Large intestine (tissue), 3 donors: Measurements from ENCODE around the gene CDV3. TPM values are rescaled to one million over a fixed set of nuclear protein-coding genes. Genes with fewer than 3 reads are reported as not detected.
"Not testable (repeated sequence)": the region's sequence is repeated elsewhere in the genome, so short reads cannot be mapped to it uniquely, and the experiment has no call there.

ENCODE experiments used
- DNase-seq, 2 donors: peaks; one replicate each; pipeline versions ENCODE4 v3.0.0 to v3.0.0-alpha.2; 2013
- H3K27ac ChIP-seq: one replicate; pipeline ENCODE4 v1.5.1; 2013; ENCODE audit warnings: low read length
- H3K27me3 ChIP-seq: 2 replicates; pipeline ENCODE4 v1.6.1; 2013; ENCODE audit warnings: low read length; ENCODE audit not compliant: control insufficient read depth, insufficient read depth
- H3K36me3 ChIP-seq: 2 replicates; pipeline ENCODE4 v1.6.1; 2013; ENCODE audit warnings: low read length; ENCODE audit not compliant: control insufficient read depth, insufficient read depth
- H3K4me1 ChIP-seq: one replicate; pipeline ENCODE4 v1.6.1; 2013; ENCODE audit warnings: low read length; ENCODE audit not compliant: control insufficient read depth, insufficient read depth
- H3K4me3 ChIP-seq: one replicate; pipeline ENCODE4 v1.5.1; 2013; ENCODE audit warnings: low read length
- H3K9me3 ChIP-seq: one replicate; pipeline ENCODE4 v1.6.1; 2013; ENCODE audit warnings: mild to moderate bottlenecking, low read depth, low read length, moderate library complexity; ENCODE audit not compliant: control insufficient read depth
- WGBS: methylation state at CpG from one replicate; pipeline ENCODE4 v1.1.5; 2013; ENCODE audit warnings: low lambda C conversion rate; ENCODE audit not compliant: insufficient coverage; 5-methylcytosine and 5-hydroxymethylcytosine counted together
- polyA plus RNA-seq: library from polyadenylated mRNA; unstranded; fragments of 120-200 nt; gene quantifications from one replicate; pipeline ENCODE4 v1.2.1, GENCODE V29; 2013

The CDV3 gene
- polyA plus RNA-seq, 1 donor, result 117 TPM

DNA sequence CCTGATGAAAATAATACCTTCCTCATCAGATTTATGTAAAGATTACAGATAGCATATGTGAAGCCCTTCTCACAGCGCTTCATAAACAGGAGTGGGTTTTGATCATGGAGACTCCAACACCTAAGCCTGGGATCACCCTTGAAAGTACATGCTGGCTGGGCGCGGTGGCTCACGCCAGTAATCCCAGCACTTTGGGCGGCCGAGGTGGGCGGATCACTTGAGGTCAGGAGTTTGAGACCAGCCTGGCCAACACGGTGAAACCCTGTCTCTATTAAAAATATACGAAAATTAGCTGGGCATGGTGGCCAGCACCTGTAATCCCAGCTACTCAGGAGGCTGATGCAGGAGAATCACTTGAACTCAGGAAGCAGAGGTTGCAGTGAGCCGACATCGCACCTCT, 36.4 kb upstream of the CDV3 start:
- H3K4me1 ChIP-seq, H3K9me3 ChIP-seq, H3K4me3 ChIP-seq, H3K36me3 ChIP-seq, H3K27ac ChIP-seq, DNase-seq, H3K27me3 ChIP-seq: not testable (repeated sequence)
- WGBS, result no CpG with 5 or more reads among the region's 11 CpGs

DNA sequence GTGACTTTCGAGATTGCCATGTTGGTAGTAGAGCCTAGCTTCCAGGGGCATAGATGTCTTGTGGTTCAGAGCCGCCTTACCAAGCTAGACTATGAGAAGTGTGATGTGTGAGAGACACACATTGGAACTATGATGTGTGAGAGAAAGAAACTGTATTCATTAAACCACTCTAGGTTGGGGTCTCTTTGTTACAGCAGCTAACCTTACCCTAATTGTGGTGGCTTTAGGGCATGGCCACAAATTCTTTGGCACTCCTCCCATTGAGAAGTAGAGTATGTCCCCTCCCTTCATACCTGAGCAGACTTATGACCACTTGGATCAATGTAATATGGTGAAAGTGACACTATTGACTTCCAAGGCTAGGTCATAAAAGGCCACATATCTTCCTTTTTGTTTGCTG, 35.3 kb upstream of the CDV3 start:
- Histone ChIP-seq H3K9me3 (peaks cover 6% of the 10 kb centered on the region), H3K36me3 (no peaks in the 10 kb centered on the region), H3K27me3 (no peaks in the 10 kb centered on the region), H3K27ac (no peak overlapping the region), H3K4me1 (peaks cover 2% of the 10 kb centered on the region), H3K4me3 (no peak overlapping the region)
- WGBS, result no CpG with 5 or more reads among the region's 2 CpGs
- no peak for DNase-seq

DNA sequence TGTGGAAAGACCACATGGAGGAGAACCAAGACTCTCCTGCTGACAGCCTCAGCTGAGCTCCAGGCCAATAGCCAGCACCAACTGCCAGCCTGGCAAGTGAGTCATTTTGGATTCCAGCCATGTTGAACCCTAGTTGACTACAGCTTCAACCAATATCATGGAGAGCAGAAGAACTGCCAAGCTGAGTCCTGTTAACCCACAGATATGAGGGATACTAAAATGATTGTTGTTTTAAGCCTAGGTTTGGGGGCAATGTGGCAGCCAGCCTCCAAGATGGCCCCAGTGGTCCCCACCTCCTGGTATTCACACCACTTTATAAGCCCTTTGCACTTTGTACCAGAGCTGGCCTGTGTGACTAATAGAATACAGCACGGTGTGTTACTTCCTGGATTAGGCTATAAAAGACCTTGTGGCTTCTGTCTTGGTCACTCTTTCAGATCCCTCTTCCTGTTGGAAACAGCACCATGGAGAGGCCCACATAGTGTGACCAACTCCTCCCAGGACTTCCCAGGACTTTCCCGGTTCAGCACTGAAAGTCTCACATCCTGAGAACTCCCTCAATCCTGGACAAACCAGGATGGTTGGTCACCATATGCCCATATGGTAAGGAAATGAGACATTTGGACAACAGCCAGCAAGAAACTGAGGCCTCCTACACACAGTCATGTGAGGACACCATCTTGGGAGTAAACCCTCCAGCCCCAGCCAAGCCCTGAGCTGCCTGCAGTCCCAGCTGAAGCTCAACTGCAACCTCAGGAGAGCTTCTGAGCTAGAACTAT, 32.4 kb upstream of the CDV3 start:
- Histone ChIP-seq H3K9me3 (peaks cover 6% of the 10 kb centered on the region), H3K4me1 (no peaks in the 10 kb centered on the region), H3K36me3 (no peaks in the 10 kb centered on the region), H3K27ac (peak overlapping the region; percentile 9), H3K27me3 (no peaks in the 10 kb centered on the region), H3K4me3 (no peak overlapping the region)
- DNase-seq, result peak; percentile 36 to 75
- no CpG with 5 or more reads among the region's 2 CpGs for WGBS

DNA sequence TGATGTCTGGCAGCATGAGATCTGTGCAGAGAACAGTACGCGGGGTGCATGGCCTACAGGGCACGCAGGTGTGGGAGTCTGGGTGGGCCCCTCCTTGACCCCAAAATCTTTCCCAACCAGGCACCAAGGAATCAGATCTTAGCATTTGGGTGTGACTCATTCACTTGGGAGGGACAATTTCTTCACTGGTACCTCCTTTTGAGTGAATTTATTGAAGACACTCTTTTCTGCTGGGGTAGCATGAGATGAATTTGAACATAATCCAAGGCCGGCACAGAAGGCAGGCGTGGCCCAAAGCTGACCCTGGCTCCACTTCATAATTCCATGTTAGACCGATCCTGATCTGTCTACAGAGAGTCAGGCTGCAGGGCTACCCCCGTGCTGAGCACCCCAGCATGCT, 30.6 kb upstream of the CDV3 start:
- Histone ChIP-seq H3K36me3 (no peaks in the 10 kb centered on the region), H3K4me1 (no peaks in the 10 kb centered on the region), H3K9me3 (peaks cover 6% of the 10 kb centered on the region), H3K27ac (no peak overlapping the region), H3K4me3 (no peak overlapping the region), H3K27me3 (no peaks in the 10 kb centered on the region)
- WGBS, result no CpG with 5 or more reads among the region's 7 CpGs
- DNase-seq, result no peak

DNA sequence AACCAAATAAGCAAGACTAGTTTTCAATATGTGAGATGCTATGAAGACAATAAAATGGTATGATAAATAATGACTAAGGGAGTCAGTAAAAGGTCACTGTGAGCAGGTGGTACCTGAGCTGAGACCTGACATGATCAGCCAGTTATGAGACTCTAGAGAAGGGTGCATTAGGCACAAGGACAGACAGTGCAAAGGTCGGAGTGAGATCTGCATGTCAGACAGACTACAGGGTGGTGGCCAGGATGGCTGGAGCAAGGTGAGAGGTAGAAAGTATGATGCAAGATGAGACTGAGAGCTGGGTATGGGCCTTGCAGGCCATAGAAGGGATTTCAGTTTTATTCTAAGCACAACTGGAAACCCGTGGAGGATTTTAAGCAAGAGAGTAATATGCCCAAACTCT, 28.5 kb upstream of the CDV3 start:
- not testable (repeated sequence) for DNase-seq, H3K4me1 ChIP-seq, H3K36me3 ChIP-seq, H3K27me3 ChIP-seq, H3K27ac ChIP-seq, H3K4me3 ChIP-seq, H3K9me3 ChIP-seq
- no CpG with 5 or more reads among the region's 2 CpGs for WGBS

DNA sequence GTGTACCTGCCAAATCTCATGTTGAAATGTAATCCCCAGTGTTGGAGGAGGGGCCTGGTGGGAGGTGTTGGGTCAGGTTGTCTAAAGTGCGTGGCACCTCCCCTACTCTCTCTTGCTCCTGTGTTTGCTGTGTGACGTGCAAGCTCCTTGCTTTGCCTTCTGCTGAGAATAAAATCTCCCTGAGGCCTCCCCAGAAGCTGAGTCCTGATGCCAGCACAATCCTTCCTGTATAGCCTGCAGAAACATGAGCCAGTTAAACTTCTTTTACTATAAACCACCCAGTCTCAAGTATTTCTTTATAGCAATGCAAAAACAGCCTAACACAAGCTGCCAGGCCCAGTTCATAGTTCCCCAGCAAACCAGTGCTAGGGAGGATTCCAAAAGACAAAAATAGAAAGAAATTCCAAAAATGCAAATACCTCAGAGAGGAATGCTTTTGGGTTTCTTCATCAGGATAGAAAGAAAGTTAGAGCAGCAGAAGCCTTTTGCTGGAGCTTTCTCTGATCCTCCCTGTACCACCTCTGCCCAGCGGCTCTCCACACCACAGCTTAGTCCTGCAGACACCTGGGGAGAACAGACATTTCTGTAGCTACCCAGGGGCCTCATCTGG, 25.9 kb upstream of the CDV3 start:
- H3K27ac ChIP-seq, result no peak overlapping the region
- no peak for DNase-seq
- no CpG with 5 or more reads among the region's 3 CpGs for WGBS

DNA sequence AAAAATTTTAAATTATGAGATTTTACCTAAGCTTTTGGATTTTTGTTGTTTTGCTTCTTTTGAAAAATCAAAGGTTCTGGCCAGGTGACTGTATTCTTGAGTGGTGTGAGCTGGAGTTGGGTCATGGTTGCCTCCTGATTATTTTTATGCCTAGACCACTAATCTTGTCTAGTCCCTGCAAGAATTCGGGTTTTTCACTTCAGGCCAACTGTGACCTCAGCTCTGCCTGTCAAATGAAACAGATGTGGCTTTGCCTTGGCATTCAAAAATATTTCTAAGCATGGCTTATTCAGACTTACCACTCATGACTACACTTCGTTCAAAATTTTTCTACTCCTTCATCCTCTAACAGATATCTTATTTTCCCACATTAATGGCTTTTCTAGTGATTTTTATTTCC, 25.4 kb upstream of the CDV3 start:
- H3K4me3 ChIP-seq, result no peak overlapping the region
- no peak for DNase-seq
- 91% methylated on average over 1 of the region's 2 CpGs for WGBS
- no peaks in the 10 kb centered on the region for H3K36me3 ChIP-seq
- no peaks in the 10 kb centered on the region for H3K27me3 ChIP-seq
- H3K4me1 ChIP-seq, result no peaks in the 10 kb centered on the region
- no peak overlapping the region for H3K27ac ChIP-seq
- no peaks in the 10 kb centered on the region for H3K9me3 ChIP-seq

More for the DNA sequence above, 25.9 kb upstream of the CDV3 start:
- Histone ChIP-seq H3K27me3 (no peaks in the 10 kb centered on the region), H3K9me3 (no peaks in the 10 kb centered on the region), H3K4me1 (no peaks in the 10 kb centered on the region), H3K4me3 (no peak overlapping the region), H3K36me3 (no peaks in the 10 kb centered on the region)

DNA sequence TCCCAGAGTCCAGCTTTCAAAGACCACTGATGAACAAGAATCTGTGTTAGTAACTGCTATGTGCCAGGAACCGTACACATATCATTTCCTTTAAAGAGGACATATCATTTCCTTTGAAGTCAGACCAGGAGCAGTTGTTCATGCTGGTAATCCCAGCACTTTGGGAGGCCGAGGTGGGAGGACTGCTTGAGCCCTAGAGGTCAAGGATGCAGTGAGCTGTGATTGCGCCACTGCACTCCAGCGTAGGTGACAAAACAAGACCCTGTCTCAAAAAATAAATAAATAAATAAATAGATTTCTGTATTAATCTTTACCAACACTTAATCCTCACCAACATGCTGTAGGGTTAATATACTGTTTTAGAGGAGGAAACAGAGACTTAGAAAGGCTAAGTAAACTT, 23.9 kb upstream of the CDV3 start:
- no peak for DNase-seq
- no peaks in the 10 kb centered on the region for H3K27me3 ChIP-seq
- no CpG with 5 or more reads among the region's 4 CpGs for WGBS
- no peaks in the 10 kb centered on the region for H3K9me3 ChIP-seq
- H3K4me1 ChIP-seq, result no peaks in the 10 kb centered on the region
- H3K27ac ChIP-seq, result no peak overlapping the region
- H3K36me3 ChIP-seq, result no peaks in the 10 kb centered on the region
- no peak overlapping the region for H3K4me3 ChIP-seq

DNA sequence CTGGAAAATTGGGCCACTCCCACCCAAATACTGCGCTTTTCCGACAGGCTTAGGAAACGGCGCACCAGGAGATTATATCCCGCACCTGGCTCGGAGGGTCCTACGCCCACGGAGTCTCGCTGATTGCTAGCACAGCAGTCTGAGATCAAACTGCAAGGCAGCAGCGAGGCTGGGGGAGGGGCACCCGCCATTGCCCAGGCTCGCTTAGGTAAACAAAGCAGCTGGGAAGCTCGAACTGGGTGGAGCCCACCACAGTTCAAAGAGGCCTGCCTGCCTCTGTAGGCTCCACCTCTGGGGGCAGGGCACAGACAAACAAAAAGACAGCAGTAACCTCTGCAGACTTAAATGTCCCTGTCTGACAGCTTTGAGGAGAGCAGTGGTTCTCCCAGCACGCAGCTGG, 21.9 kb upstream of the CDV3 start:
- not testable (repeated sequence) for H3K4me1 ChIP-seq, H3K4me3 ChIP-seq, H3K9me3 ChIP-seq, DNase-seq, H3K27me3 ChIP-seq, H3K36me3 ChIP-seq, H3K27ac ChIP-seq
- no CpG with 5 or more reads among the region's 14 CpGs for WGBS

DNA sequence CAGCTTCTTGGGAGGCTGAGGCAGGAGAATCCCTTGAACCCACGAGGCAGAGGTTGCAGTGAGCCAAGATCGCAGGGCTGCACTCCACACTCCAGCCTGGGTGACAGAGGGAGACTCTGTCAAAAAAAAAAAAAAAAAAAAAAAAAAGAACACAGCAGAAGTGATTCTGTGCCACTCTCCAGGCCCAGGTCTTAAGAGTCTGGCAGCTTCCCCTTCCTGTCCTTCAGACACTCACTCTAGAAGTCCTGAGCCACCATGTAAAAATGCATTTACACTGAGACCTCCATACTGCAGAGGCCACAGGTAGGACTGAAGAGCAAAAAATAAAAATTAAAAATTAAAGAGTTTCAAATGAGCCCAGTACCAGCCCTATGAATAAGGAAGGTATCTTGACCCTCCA, 11.8 kb upstream of the CDV3 start:
- no peaks in the 10 kb centered on the region for H3K9me3 ChIP-seq
- no peak for DNase-seq
- no peaks in the 10 kb centered on the region for H3K4me1 ChIP-seq
- H3K27me3 ChIP-seq, result no peaks in the 10 kb centered on the region
- H3K27ac ChIP-seq, result no peak overlapping the region
- no peak overlapping the region for H3K4me3 ChIP-seq
- WGBS, result no CpG with 5 or more reads among the region's 2 CpGs
- H3K36me3 ChIP-seq, result no peaks in the 10 kb centered on the region

DNA sequence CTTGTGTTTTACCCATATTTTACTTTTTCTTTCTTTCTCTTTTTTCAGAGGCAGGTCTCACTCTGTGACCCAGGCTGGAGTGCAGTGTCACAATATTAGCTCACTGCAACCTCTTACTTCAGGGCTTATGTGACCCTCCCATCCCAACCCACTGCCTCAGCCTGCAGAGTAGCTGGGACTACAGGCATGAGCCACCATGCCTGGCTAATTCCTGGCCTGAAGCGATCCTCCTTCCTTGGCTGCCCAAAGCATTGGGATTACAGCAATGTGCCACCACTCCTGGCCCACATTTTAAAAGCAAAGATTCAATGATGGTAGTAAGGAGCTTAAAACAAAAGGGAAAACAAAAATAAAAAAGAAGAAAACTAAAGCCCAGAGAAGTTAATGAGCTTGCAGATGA, 11.1 kb upstream of the CDV3 start:
- Histone ChIP-seq H3K4me1 (no peaks in the 10 kb centered on the region), H3K27ac (no peak overlapping the region), H3K36me3 (no peaks in the 10 kb centered on the region), H3K9me3 (no peaks in the 10 kb centered on the region), H3K27me3 (no peaks in the 10 kb centered on the region), H3K4me3 (no peak overlapping the region)
- DNase-seq, result no peak
- no CpG with 5 or more reads among the region's 1 CpG for WGBS
